ENCODE results near the gene ZNF618.

The ZNF618 gene

DNA sequence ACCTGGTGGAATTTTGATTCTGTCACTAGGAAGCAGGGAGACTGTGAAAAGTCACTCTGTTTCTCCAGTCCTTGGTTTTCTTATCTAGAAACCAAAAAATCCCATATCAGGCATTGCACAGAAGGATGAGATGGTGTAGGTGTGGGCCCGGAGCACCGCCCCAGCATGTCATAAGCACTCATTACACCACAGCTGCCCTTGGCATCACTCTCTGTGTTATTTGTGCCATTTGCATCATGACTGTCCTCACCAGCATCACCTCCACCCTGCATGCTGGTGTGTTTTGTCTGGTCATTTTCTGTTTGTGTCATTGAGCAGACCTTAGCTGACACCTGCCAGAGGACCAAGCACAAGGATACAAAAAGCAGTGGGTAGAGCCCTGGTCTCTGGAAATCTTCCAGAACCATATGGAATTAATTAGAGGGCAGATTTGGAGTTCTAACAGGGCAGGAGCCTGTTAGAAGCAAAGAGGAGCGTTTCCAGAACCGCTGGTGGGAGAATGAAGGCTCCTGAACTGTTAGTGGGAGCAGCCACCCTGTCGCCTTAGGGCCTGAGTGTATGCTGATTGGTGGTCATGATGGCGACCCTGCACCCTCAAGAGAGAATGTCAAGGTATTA lies 102.7 kb downstream of the ZNF618 start:
- CTCF ChIA-PET = interaction anchor here (1.3 kb wide), 1 partner anchor 15 kb away, joined by 5 read pairs; no protein-coding TSS in a partner anchor
- Mint-ChIP-seq H3K9me3 (no peaks in the 10 kb centered on the region), H3K4me3 (no peak overlapping the region)

DNA sequence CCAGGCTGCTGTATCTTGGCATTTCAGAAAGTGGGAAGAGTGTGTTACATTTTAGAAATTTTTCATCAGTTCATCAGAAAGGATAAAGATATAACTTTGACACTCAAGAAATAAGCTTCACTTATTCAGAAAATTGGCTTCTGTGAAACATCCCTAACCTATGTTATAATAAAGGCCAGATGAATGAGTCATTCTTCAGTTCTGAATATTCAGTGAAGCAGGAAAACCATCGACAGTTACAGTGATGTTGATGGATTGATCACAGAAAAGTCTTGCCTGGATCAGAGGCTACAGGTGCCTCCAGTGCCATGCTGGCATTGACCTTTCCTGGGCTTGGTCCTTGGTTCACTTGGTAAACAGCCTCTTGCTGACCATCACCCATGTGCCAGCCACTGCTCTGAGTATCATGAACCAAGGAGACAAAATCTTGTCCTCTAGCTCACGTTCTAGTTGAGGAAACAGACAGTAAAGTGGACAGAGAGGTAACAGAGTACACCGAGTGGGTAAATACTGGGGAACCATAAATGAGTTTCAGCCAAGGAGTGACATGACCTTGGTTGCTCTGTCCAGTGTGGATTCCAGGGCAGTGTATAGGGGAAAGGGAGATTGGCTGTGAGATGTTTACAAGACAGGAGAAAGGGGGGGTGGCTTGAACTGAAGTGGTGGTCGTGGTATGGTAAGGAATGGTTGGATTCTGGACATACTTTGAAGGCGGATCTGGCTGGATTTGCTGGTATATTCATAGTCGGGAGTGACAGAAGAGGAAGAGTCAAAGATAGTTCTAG lies 103.4 kb downstream of the ZNF618 start:
- no peaks in the 10 kb centered on the region for H3K9me3 Mint-ChIP-seq
- H3K27ac Mint-ChIP-seq = no peak overlapping the region
- no peaks in the 10 kb centered on the region for H3K27me3 Mint-ChIP-seq
- CTCF ChIA-PET = interaction anchor here (1.3 kb wide), 1 partner anchor 16 kb away, joined by 5 read pairs; no protein-coding TSS in a partner anchor
- no peaks in the 10 kb centered on the region for H3K36me3 Mint-ChIP-seq
- H3K4me1 Mint-ChIP-seq = no peaks in the 10 kb centered on the region
- no peak for DNase-seq
- H3K4me3 Mint-ChIP-seq = no peak overlapping the region

More for the DNA sequence above, 102.7 kb downstream of the ZNF618 start:
- Mint-ChIP-seq H3K27me3 (no peaks in the 10 kb centered on the region), H3K36me3 (no peaks in the 10 kb centered on the region), H3K4me1 (no peaks in the 10 kb centered on the region), H3K27ac (no peak overlapping the region)
- no peak for DNase-seq

DNA sequence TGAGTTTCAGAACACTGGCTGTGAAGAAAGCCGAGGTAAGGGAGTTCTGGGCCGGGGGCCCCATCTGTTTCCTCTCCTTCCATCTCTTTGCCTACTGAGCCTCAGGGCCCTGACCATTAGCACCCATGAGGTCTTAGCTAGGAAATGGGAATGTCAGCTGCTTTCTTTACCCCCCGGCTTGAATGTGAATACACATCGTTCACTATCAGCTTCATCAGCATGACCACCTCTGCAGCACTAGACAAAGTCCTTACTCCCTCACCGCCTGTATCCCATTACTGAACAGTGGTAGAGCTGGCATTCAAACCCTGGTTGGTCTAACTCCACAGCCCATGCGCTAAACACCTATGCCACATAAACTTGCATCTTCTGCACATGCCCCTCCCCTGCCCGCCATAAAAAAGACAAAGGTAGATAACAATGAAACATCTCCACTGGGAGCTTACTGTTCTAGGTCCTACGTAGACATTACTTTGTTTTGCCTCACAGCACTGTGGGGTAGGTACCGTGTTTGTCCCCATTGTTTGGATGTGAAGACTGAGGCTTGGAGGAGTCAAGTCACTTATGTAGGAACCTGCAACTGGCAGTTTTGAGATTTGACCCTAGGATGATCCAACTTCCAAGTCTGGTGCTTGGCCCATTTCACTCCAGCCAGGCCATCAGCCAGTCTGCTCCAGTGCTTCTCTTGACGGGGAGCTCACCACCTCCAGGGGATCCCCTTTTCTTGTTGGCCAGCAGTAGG lies 108.7 kb downstream of the ZNF618 start:
- no peaks in the 10 kb centered on the region for H3K36me3 Mint-ChIP-seq
- H3K4me3 Mint-ChIP-seq = no peak overlapping the region
- no peaks in the 10 kb centered on the region for H3K9me3 Mint-ChIP-seq
- DNase-seq = no peak
- CTCF ChIA-PET = no interaction called here
- H3K4me1 Mint-ChIP-seq = no peaks in the 10 kb centered on the region
- no peak overlapping the region for H3K27ac Mint-ChIP-seq
- no peaks in the 10 kb centered on the region for H3K27me3 Mint-ChIP-seq

DNA sequence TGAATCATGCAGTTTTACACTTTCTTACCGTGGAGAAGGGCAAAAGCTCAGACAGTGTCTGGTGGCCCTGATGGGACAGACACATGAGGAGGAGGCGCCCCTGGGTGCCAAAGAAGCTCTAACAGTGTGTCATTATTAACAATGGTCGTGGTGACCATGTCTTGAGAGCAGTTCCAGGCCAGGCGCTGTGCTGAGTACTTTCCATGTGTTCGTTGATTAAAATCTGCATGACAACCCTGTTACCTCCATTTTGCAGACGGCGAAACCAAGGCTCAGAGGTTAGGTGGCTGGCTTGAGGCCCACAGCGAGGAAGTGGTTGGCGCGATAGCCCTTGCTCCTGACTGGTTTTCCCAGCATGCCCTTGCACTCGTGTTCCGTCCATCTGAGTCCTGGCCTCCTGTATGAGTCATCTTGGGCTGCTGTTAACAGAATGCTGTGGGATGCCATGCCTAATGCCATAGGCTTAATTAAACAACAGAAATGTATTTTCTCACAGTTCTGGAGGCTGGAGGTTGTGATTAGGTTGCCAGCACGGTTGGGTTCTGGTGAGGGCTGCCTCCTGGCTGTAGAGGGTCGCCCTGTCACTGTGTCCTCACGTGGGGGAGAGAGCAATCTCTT lies 110.0 kb downstream of the ZNF618 start:
- H3K4me3 Mint-ChIP-seq = no peak overlapping the region
- no peaks in the 10 kb centered on the region for H3K4me1 Mint-ChIP-seq
- no peak overlapping the region for H3K27ac Mint-ChIP-seq
- no peaks in the 10 kb centered on the region for H3K27me3 Mint-ChIP-seq
- CTCF ChIA-PET = no interaction called here
- no peak for DNase-seq
- no peaks in the 10 kb centered on the region for H3K9me3 Mint-ChIP-seq
- no peaks in the 10 kb centered on the region for H3K36me3 Mint-ChIP-seq

DNA sequence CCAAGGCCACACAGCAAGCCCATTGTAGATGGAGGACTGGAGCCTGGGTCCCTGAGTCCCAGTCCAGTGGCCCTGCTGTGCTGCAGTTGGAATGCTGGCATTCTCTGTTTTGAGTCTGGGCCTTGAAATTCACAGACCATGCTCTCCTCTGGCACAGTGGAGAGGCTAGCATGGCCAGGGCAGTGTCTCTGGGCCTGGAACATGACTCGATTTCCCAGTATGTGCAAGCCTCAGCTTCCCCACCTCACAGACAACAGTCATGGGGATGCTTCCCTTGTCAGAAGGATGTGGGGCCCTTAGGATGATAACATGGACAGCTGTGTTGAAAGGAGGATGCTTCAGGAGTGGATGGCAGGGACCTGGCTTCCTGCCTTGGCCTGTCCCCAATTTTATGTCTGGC lies 110.8 kb downstream of the ZNF618 start:
- H3K36me3 Mint-ChIP-seq = no peaks in the 10 kb centered on the region
- no peaks in the 10 kb centered on the region for H3K4me1 Mint-ChIP-seq
- CTCF ChIA-PET = interaction anchor here (0.8 kb wide), 1 partner anchor 95 kb away, joined by 3 read pairs; no protein-coding TSS in a partner anchor
- H3K27me3 Mint-ChIP-seq = no peaks in the 10 kb centered on the region
- H3K9me3 Mint-ChIP-seq = no peaks in the 10 kb centered on the region
- H3K27ac Mint-ChIP-seq = no peak overlapping the region
- DNase-seq = no peak
- no peak overlapping the region for H3K4me3 Mint-ChIP-seq

DNA sequence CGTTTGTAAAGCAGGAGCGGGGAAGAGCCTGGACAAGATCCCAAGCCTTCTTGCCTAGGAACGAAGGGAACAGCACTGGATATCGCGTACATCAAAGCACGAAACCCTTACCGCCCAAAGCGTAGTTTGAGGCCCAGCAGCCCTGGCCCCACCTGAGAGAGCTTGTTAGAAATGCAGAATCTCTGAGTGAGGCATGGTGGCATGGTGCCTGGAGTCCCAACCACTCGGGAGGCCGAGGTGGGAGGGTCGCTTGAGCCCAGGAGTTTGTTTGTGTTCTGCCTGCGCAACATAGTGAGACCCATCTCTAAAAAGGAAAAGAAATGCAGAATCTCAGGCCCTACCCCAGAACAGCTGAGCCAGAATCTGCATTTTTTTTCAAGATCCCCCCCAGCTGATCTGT lies 111.4 kb downstream of the ZNF618 start:
- CTCF ChIA-PET = interaction anchor here (0.8 kb wide), 1 partner anchor 95 kb away, joined by 3 read pairs; no protein-coding TSS in a partner anchor
- Mint-ChIP-seq H3K9me3 (no peaks in the 10 kb centered on the region), H3K4me3 (no peak overlapping the region), H3K4me1 (no peaks in the 10 kb centered on the region), H3K27ac (no peak overlapping the region), H3K27me3 (no peaks in the 10 kb centered on the region), H3K36me3 (no peaks in the 10 kb centered on the region)
- no peak for DNase-seq

DNA sequence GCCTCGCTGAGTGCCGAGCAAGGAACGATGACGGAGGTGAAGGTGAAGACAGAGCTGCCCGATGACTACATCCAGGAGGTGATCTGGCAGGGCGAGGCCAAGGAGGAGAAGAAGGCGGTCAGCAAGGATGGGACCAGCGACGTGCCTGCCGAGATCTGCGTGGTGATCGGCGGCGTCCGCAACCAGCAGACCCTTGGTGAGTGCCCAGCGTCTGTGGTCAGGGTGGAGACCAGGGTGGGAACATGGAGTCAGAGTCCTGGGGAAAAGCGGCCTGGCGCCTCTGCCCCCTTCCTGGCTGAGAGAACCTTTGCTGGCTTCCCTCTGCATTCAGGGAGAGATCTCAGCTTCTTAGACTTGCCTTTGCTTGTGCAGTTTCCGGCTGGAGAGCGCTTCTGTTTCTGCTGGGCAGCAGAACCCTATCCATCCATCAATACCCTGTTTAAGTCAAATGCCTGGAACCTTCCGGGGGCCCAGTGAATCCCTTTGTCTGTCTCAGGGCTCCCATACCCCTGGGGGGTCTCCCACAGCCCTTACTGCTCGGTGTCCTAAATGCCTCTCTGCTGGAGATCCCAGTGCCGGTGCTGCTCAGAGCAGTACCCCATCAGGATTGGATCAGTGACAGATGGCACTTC lies 112.4 kb downstream of the ZNF618 start:
- CTCF ChIA-PET = no interaction called here
- no peaks in the 10 kb centered on the region for H3K36me3 Mint-ChIP-seq
- H3K4me1 Mint-ChIP-seq = peaks cover 7% of the 10 kb centered on the region
- H3K9me3 Mint-ChIP-seq = no peaks in the 10 kb centered on the region
- no peak overlapping the region for H3K27ac Mint-ChIP-seq
- H3K4me3 Mint-ChIP-seq = no peak overlapping the region
- peaks cover 2% of the 10 kb centered on the region for H3K27me3 Mint-ChIP-seq
- DNase-seq = no peak

DNA sequence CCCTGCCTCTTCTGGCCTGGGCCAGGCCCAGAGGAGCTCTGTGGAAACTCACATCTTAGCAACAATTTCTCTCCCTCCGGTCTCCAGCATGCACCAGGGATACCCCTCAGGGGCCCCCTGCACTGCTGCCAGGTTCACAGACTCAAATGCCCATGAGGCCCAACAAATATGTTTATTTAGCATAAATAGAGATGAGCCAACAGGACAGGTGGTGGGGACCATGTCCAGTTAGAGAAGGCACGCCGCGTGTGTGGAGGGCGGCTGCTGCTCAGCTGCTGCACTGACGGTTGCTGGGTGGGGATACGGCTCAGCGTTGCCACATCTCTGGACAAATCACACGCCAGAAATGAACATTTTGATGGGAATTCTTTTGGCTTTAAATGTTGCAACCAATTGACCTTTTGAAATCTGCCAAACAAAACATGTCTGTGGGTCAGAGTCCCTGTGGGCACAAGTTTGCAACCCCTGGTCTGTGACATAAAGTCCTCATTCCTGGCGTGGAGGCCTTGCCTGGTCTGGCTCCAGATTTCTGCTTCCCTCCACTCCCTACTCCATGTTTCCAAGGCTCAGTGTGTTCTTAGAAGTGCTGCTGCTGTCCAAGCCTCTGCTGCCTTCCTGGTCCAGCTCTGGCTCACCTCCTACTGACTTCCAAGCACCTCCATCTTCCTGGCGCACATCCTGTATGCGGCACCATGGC lies 113.1 kb downstream of the ZNF618 start:
- no peak for DNase-seq
- CTCF ChIA-PET = no interaction called here
- H3K27me3 Mint-ChIP-seq = peaks cover 8% of the 10 kb centered on the region
- peaks cover 7% of the 10 kb centered on the region for H3K4me1 Mint-ChIP-seq
- no peaks in the 10 kb centered on the region for H3K9me3 Mint-ChIP-seq
- no peak overlapping the region for H3K27ac Mint-ChIP-seq
- no peaks in the 10 kb centered on the region for H3K36me3 Mint-ChIP-seq
- no peak overlapping the region for H3K4me3 Mint-ChIP-seq

DNA sequence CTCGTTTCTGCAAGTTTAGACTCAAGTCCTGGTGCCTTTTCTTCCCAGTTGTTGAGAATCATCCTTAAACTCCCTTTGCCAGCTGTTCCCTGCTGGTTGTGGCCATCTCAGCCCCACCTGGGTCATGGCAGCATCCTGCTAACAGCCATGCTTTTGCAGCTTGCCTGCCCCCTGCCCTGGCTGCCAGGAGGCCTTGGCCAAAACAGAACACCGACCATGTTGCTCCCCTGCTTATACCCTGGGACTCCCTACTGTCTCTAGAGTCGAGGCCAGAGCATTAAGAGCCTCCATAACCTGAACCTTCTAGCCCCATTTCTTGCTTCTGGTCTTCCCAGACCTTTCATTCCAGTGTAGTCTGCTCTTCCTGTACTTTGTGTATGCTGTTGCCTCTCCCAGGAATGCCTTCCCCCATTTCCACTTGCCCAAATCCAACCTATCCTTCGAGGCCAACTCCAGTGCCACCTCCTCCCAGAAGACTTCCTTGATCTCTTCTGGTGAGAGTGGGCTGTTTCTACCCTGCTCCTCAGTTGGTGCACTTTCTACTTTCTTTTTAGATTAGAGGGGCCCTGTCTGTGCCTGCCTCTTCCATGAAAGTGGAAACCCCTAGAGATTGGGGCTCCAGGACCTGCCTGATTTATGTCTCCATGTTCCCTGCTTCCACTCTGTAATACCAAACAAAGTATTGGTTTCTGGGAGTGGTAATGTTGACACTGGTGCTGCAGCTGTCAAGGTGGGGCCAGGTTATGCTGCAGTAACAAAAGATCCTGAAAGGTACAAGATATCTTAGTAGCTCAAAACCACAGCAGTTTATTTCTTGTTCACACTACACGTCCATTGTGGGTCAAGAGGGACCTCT lies 113.8 kb downstream of the ZNF618 start:
- no peak overlapping the region for H3K4me3 Mint-ChIP-seq
- no peak for DNase-seq
- H3K27me3 Mint-ChIP-seq = peaks cover 8% of the 10 kb centered on the region
- CTCF ChIA-PET = no interaction called here
- H3K9me3 Mint-ChIP-seq = no peaks in the 10 kb centered on the region
- no peaks in the 10 kb centered on the region for H3K36me3 Mint-ChIP-seq
- H3K27ac Mint-ChIP-seq = no peak overlapping the region
- H3K4me1 Mint-ChIP-seq = peaks cover 7% of the 10 kb centered on the region

DNA sequence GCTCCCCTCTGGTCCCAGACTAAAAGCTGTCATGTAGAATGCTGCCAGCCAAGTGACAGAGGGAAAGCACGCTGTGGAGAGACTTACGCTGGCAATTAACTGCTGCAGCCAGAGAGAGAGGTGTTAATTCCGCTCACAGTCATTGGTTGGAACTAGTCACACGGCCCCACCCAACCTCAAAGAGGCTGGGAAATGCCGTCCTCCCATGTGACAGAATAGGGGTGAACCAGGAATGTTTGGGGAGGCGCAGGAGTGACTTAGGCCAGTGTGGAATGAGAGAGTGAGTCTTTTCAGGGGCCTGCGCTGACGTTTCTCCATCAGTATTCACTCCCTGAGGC lies 114.4 kb downstream of the ZNF618 start:
- Mint-ChIP-seq H3K36me3 (no peaks in the 10 kb centered on the region), H3K27ac (no peak overlapping the region), H3K9me3 (no peaks in the 10 kb centered on the region), H3K4me3 (no peak overlapping the region), H3K27me3 (peaks cover 8% of the 10 kb centered on the region), H3K4me1 (peaks cover 7% of the 10 kb centered on the region)
- CTCF ChIA-PET = no interaction called here
- no peak for DNase-seq

DNA sequence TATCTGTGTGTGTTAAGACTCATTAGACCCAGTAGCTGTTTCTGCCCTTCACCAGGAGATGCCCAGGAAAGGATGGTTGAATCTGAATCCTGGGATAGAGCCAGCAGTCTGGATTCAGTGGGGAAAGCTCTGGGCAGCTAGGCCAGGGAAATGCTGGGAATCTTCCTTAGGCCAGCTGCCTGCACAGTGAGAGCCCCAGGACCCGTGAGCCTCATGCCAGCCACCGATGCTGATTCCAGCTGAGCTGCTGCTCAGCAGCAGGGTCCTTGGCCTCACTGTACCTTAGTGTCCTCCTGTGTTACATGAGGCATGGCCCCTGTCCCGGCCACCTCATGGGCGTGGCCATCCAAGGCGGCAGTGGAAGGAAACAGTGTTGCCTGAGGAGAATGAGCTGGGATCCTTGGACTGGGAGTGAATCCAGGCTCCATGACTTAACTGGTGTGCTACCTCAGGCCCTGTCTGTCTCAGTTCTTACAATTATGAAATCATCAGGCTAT lies 114.9 kb downstream of the ZNF618 start:
- no peak for DNase-seq
- Mint-ChIP-seq H3K4me3 (no peak overlapping the region), H3K4me1 (peaks cover 7% of the 10 kb centered on the region), H3K27ac (no peak overlapping the region), H3K9me3 (no peaks in the 10 kb centered on the region), H3K27me3 (peaks cover 8% of the 10 kb centered on the region), H3K36me3 (no peaks in the 10 kb centered on the region)
- CTCF ChIA-PET = no interaction called here

DNA sequence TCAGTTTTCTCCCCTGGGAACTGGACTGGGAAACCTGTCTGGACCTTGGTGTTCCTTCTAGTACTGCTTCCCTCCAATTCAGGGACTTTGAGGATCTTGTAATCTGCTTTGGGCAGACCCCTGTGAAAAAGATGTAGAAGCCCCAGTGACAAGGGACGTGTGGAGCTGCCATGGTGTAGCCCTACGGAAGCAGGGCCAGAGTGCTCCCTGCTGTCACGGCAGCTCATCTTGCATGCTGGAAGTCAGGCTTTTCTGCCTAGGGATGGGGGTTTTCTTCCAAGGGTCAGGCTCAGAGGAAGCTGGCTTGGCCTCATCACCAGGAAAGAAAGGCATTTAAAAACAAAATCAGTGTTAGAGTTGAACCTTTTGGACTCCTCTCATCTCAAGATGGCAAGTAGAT lies 115.6 kb downstream of the ZNF618 start:
- peaks cover 7% of the 10 kb centered on the region for H3K4me1 Mint-ChIP-seq
- CTCF ChIA-PET = no interaction called here
- no peak for DNase-seq
- H3K27me3 Mint-ChIP-seq = peaks cover 8% of the 10 kb centered on the region
- H3K4me3 Mint-ChIP-seq = no peak overlapping the region
- H3K27ac Mint-ChIP-seq = no peak overlapping the region
- H3K36me3 Mint-ChIP-seq = no peaks in the 10 kb centered on the region
- no peaks in the 10 kb centered on the region for H3K9me3 Mint-ChIP-seq

Data from activated naive CD4-positive, alpha-beta T cell treated with anti-CD3 and anti-CD28 coated beads, Interleukin-2, amount 10 ng/mL, durations not matched to agents 7 days and 5 days (primary cell).